ENCODE data around the gene ATG101. TPM values are rescaled to one million over a fixed set of nuclear protein-coding genes. Genes with fewer than 3 reads are reported as not detected.
A peak's percentile ranks its signal among the peaks of the same experiment; 100 is the strongest.
"Not testable (repeated sequence)": the region's sequence is repeated elsewhere in the genome, so short reads cannot be mapped to it uniquely, and the experiment has no call there.

The ATG101 gene
- total RNA-seq, 2 experiments from 2014 or later: 30.5 to 30.8 TPM

DNA sequence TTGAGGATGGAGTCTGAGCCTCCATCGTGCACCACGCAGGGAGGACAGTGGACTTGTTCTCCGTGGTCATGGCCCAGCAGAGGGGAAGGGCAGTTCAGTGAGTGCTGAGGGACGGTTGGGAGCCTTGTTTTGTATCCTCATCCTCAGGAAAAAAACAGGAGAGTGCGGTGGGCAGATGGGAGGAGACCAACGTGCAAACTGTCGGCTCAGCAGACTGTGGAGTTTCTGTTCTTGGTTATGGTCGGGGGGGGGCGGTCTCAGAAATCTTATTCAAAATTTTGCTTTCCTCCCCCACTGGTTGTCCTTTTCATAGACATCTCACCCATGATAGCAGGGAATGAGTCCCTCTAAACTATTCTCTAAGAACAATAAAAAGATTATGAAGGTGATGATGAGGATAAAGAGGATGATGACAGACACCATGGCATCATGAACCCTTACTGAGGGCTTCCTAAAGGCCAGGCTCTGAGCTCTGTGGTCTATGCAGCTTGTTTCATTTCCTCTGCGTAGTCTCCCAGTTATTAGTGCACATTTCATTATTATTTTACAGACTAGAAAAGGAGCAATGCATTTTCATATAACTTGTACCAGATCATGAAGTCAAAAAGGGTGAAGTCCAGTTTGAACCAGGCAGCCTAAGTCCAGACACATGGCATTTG is 34.8 kb downstream of the ATG101 start:
- CTCF ChIA-PET; H3K4me1 Mint-ChIP-seq; H3K27ac Mint-ChIP-seq; H3K36me3 Mint-ChIP-seq (ENCODE audit: low read depth); POLR2A ChIA-PET; DNase-seq; H3K9me3 Mint-ChIP-seq; H3K4me3 Mint-ChIP-seq: not testable (repeated sequence)
- peaks cover 45% of the 10 kb centered on the region for H3K27me3 Mint-ChIP-seq

GRCh38 chr12:52116222-52117125 is 46.7 kb downstream of the ATG101 start:
- not testable (repeated sequence) for H3K36me3 Mint-ChIP-seq (ENCODE audit: low read depth); H3K27ac Mint-ChIP-seq; H3K27me3 Mint-ChIP-seq; H3K9me3 Mint-ChIP-seq; H3K4me3 Mint-ChIP-seq
- POLR2A ChIA-PET: interaction anchor here (1.3 kb wide), 1 partner anchor 91 kb away, joined by 3 read pairs; no protein-coding TSS in a partner anchor
- CTCF ChIA-PET: interaction anchor here (0.7 to 11.0 kb wide), 4 partner anchors 26 to 146 kb away, joined by 3 to 154 read pairs (median 4); partner anchors contain the start of gene ATG101
- peaks cover 30% of the 10 kb centered on the region for H3K4me1 Mint-ChIP-seq
- DNase-seq: peak; percentile 67

- H3K4me1 Mint-ChIP-seq: peaks cover 31% of the 10 kb centered on the region
- H3K4me3 Mint-ChIP-seq; H3K27ac Mint-ChIP-seq; H3K36me3 Mint-ChIP-seq (ENCODE audit: low read depth); H3K9me3 Mint-ChIP-seq; H3K27me3 Mint-ChIP-seq; DNase-seq; POLR2A ChIA-PET: not testable (repeated sequence)
- CTCF ChIA-PET: interaction anchor here (0.6 to 11.0 kb wide), 8 partner anchors 10 to 96 kb away, joined by 3 to 154 read pairs (median 4); partner anchors contain the start of gene ATG101
These were observed 48.2 kb downstream of the ATG101 start for GRCh38 chr12:52117806-52118475.

DNA sequence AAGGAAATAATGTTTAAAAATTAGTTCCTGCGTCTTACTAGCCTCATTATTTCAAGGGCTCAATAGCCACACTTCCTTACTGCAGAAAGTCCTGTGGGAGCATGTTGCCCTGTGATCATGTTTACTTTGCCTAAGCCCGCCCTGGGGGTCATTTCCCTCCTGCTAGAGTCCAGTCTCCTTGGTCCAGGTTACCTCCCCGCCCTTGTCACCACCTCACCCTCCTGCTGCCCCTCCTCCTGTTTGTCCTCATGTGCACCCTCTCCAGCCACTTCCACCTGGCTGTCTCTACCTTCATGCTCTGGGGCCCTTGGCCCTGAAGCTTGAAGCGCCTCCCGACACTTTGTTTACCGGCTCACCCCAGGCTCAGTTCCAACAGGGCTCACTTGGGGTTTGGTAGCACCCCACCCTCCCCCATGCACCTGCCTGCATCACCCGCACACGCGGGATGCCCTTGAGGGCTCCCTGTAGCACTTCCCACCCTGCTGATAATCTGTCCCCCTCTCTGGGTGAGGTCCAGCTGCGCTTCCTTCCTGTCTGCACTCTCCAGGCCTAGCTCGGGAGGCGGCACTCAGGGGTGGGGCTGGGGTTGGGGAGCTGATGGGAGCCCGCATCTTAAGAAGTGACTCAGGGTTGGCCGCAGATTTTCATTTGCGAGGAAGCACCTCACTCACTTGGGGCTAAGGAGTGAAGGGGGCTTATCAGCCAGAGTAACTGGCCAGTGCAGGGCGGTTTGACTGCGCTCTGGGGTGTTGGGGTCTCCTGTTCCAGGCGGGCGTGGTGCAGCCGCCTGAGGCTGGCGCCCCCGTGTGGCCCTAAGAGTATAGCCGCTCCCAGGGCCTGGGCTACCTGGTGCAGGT is 49.8 kb downstream of the ATG101 start:
- ChIA-PET CTCF (interaction anchor here (0.6 to 11.0 kb wide), 13 partner anchors 9 to 859 kb away, joined by 3 to 154 read pairs (median 4); partner anchors contain the start of genes ATG101 and TAMALIN), POLR2A (interaction anchor here (1.1 kb wide), 1 partner anchor 94 kb away, joined by 4 read pairs; no protein-coding TSS in a partner anchor)
- Mint-ChIP-seq H3K36me3 (ENCODE audit: low read depth) (no peaks in the 10 kb centered on the region), H3K27me3 (peaks cover 12% of the 10 kb centered on the region), H3K4me3 (no peak overlapping the region), H3K27ac (no peak overlapping the region), H3K9me3 (no peaks in the 10 kb centered on the region), H3K4me1 (peaks cover 31% of the 10 kb centered on the region)
- DNase-seq: peak; percentile 41

DNA sequence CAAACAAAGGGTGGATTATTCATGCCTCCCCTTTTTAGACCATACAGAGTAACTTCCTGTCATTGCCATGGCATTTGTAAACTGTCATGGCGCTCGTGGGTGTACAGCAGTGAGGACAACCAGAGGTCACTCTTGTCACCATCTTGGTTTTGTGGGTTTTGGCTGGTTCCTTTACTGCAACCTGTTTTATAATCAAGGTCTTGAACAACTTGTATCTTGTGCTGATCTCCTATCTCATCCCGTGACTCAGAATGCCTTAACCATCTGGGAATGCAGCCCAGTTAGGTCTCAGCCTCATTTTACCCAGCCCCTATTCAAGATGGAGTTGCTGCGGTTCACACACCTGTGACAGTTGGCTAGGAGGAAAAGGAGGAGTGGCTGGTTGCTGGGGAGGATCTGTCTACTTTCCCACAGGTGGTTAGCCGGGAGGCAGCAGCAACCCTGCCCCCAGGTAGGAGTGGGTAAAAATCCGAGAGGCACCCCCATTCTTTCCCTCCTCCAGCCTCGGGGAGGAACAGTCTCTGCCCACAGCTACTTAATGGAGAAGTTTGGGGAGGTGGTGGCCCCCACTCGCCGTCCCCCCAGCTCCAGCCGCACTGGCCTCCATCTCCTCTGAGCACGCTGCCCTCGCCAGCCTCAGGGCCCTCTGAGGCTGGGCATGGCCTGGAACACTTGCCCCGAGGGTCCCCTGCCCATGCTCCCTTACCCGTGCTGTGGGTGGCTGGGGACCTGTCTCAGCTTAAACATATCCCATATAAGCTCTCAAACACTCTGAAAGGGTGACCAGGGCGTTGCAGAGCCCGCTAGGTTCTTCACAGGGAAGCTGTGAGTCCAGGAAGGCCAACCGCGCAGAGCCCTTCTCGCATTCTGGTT is 51.4 kb downstream of the ATG101 start:
- CTCF ChIA-PET: interaction anchor here (0.6 to 11.0 kb wide), 13 partner anchors 8 to 388 kb away, joined by 3 to 154 read pairs (median 4); partner anchors contain the start of genes ATG101 and TAMALIN
- Mint-ChIP-seq H3K27me3 (peaks cover 12% of the 10 kb centered on the region), H3K4me1 (peaks cover 28% of the 10 kb centered on the region), H3K9me3 (no peaks in the 10 kb centered on the region), H3K36me3 (ENCODE audit: low read depth) (no peaks in the 10 kb centered on the region), H3K4me3 (no peak overlapping the region), H3K27ac (no peak overlapping the region)
- POLR2A ChIA-PET: interaction anchor here (0.6 to 2.2 kb wide), 5 partner anchors 26 to 98 kb away, joined by 3 to 5 read pairs (median 3); no protein-coding TSS in a partner anchor
- DNase-seq: no peak

DNA sequence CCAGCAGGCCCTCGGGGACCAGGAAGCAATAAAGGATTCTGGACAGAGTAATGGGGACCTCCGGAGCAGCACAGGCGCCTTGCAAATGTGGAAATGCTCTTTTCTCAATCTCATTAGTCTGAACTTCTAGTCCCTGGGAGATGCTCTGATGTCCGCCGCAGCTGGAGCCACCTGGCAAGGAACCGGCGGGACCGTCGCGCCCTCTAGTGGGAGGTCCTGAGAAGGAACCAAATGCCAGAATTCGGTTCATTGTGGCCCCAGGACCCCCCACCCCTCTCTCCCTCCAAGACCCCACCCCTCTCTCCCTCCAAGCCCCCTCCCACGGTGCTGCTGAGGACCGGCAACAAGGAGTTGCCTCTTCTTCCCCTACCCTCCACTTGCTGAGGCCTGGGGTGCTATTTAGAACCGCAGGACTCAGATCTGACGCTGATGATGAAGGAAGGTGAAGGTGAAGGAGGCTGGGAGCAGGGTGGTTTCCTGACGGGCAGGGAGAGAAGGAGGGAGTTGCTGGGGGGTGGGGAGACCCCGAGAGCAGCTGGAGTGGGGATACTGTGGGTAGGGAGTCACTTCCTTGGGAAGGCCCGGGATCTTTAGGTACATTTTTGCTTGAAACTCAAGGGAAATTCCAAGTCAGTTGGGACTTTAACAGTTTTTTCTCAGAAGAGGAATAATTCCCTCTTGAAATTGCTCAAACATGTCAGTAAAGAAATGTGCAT is 52.2 kb downstream of the ATG101 start:
- Mint-ChIP-seq H3K27ac (no peak overlapping the region), H3K4me1 (peaks cover 20% of the 10 kb centered on the region), H3K9me3 (no peaks in the 10 kb centered on the region), H3K4me3 (no peak overlapping the region), H3K27me3 (peaks cover 15% of the 10 kb centered on the region), H3K36me3 (ENCODE audit: low read depth) (no peaks in the 10 kb centered on the region)
- CTCF ChIA-PET: interaction anchor here (0.7 to 11.0 kb wide), 9 partner anchors 11 to 206 kb away, joined by 3 to 154 read pairs (median 4); partner anchors contain the start of gene ATG101
- peak; percentile 71 for DNase-seq
- POLR2A ChIA-PET: interaction anchor here (0.6 to 2.2 kb wide), 5 partner anchors 25 to 99 kb away, joined by 3 to 5 read pairs (median 3); no protein-coding TSS in a partner anchor

DNA sequence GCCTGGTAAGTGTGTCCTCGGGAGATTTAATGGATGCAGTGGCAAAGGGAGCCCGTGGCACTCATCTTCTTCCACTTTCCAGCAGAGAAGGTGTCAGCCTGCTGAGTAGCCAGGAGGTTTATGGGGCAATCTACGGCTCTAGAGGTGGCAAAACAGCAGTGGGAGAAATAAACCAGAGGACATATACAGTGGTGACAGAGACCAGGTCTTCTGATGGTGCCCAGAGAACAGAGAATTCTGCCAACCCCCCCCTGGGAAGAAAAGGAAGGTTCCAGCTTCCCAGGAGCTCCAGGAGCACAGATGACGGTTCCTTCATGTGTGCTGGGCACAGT is 52.7 kb downstream of the ATG101 start:
- DNase-seq: no peak
- Mint-ChIP-seq H3K4me1 (peaks cover 17% of the 10 kb centered on the region), H3K4me3 (no peak overlapping the region), H3K27me3 (peaks cover 20% of the 10 kb centered on the region), H3K27ac (no peak overlapping the region), H3K9me3 (no peaks in the 10 kb centered on the region), H3K36me3 (ENCODE audit: low read depth) (no peaks in the 10 kb centered on the region)
- ChIA-PET CTCF (interaction anchor here (0.7 to 11.0 kb wide), 7 partner anchors 10 to 206 kb away, joined by 3 to 154 read pairs (median 4); no protein-coding TSS in a partner anchor), POLR2A (interaction anchor here (2.2 kb wide), 1 partner anchor 25 kb away, joined by 5 read pairs; no protein-coding TSS in a partner anchor)

DNA sequence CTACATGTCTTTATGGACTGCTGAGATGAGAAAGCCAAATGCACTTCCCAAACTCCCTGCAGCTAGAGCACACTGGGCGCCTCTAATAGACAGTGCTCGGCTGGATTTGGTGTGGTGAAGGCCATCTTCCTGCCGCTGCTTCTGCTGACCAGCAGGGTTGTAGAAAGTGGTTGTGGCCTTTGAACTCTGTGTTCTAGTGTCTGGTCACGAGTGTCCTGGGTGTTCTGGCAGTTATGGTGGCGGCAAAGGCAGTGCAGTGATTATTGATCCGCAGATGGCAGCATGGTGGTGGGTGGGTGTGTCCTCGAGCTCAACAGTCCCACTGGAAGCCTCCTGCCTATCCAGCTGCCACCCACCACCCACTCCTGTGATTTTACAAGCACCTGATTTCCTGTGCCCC is 53.1 kb downstream of the ATG101 start:
- H3K4me1 Mint-ChIP-seq: peaks cover 17% of the 10 kb centered on the region
- no peaks in the 10 kb centered on the region for H3K36me3 Mint-ChIP-seq (ENCODE audit: low read depth)
- H3K27me3 Mint-ChIP-seq: peaks cover 22% of the 10 kb centered on the region
- no peaks in the 10 kb centered on the region for H3K9me3 Mint-ChIP-seq
- POLR2A ChIA-PET: interaction anchor here (2.2 kb wide), 1 partner anchor 24 kb away, joined by 5 read pairs; no protein-coding TSS in a partner anchor
- no peak for DNase-seq
- CTCF ChIA-PET: interaction anchor here (0.6 to 11.0 kb wide), 6 partner anchors 10 to 130 kb away, joined by 3 to 154 read pairs (median 3); no protein-coding TSS in a partner anchor
- no peak overlapping the region for H3K4me3 Mint-ChIP-seq
- H3K27ac Mint-ChIP-seq: no peak overlapping the region

DNA sequence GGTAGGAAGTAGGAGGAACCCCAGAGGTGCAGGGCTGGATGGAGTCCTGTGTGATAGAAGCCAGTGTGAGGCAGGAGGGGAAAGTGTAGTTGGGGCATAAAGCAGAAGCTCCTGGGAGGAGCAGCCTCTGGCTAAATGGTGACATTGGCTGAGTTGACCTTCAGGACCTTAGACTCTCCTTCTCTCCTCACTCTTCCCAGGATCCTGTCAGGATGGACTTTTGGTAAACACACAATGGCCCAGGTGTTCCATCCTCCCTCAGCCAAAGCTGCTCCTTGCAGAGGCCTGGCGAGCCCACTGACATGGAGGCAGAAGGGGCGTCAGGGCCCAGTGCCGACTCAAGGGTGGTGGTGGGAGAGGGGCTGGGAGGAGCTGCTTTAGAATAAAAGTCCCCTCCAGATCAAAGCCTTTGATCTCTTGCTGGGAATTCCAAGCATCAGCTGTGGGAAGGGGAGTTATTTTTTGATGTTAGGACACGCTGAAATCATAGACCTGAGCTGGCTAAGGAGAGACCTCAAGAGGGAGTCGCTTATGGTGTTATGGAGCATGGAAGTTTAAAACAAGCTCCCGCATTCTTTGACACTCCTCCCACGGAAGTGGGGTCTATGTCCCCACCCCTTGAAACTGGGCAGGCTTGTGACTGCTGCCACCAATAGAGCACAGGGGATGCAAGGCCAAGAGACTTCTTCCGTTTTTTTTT is 53.9 kb downstream of the ATG101 start:
- Mint-ChIP-seq H3K4me1 (peaks cover 16% of the 10 kb centered on the region), H3K36me3 (ENCODE audit: low read depth) (no peaks in the 10 kb centered on the region), H3K27me3 (peaks cover 23% of the 10 kb centered on the region), H3K9me3 (no peaks in the 10 kb centered on the region), H3K27ac (no peak overlapping the region), H3K4me3 (no peak overlapping the region)
- CTCF ChIA-PET: interaction anchor here (0.6 to 11.0 kb wide), 7 partner anchors 20 to 1552 kb away, joined by 3 to 154 read pairs (median 3); partner anchors contain the start of gene ATP5MC2
- DNase-seq: no peak
- POLR2A ChIA-PET: interaction anchor here (2.2 kb wide), 1 partner anchor 24 kb away, joined by 5 read pairs; no protein-coding TSS in a partner anchor

- no peaks in the 10 kb centered on the region for H3K9me3 Mint-ChIP-seq
- peaks cover 3% of the 10 kb centered on the region for H3K4me1 Mint-ChIP-seq
- no peaks in the 10 kb centered on the region for H3K36me3 Mint-ChIP-seq (ENCODE audit: low read depth)
- POLR2A ChIA-PET: no interaction called here
- H3K27ac Mint-ChIP-seq: no peak overlapping the region
- no peak for DNase-seq
- peaks cover 23% of the 10 kb centered on the region for H3K27me3 Mint-ChIP-seq
- CTCF ChIA-PET: interaction anchor here (0.8 to 11.0 kb wide), 3 partner anchors 100 to 435 kb away, joined by 3 to 154 read pairs (median 4); no protein-coding TSS in a partner anchor
- H3K4me3 Mint-ChIP-seq: no peak overlapping the region
These were observed 55.7 kb downstream of the ATG101 start for GRCh38 chr12:52125476-52125900.
